GM21360 (cell line): Measurements from ENCODE around the gene ENO2.

Experiments used
- ATAC-seq: cut with Tn5 transposase; IDR thresholded peaks from one replicate; pipeline ENCODE4 v1.9.1; 2021; ENCODE audit warnings: mild to moderate bottlenecking, moderate library complexity; ENCODE audit not compliant: unreplicated experiment

Gene ENO2

GRCh38 chr12:6912164-6912935 lies 2.0 kb upstream of the ENO2 start:
- ATAC-seq: no peak

- no peak for ATAC-seq
These were observed 788 bp downstream of the ENO2 start for GRCh38 chr12:6914947-6915788.

- ATAC-seq: no peak
These were observed 1.5 kb downstream of the ENO2 start for GRCh38 chr12:6915789-6916285.

GRCh38 chr12:6916426-6917200 lies 2.2 kb downstream of the ENO2 start:
- no peak for ATAC-seq

GRCh38 chr12:6917491-6918231 lies 3.3 kb downstream of the ENO2 start:
- no peak for ATAC-seq

- no peak for ATAC-seq
These were observed 5.2 kb downstream of the ENO2 start for GRCh38 chr12:6919588-6919987.

GRCh38 chr12:6921539-6921938 lies 7.2 kb downstream of the ENO2 start:
- ATAC-seq: no peak

GRCh38 chr12:6921996-6922946 lies 7.9 kb downstream of the ENO2 start:
- no peak for ATAC-seq

- ATAC-seq: no peak
These were observed 8.8 kb downstream of the ENO2 start for GRCh38 chr12:6923003-6923732.

- ATAC-seq: no peak
These were observed 9.5 kb downstream of the ENO2 start for GRCh38 chr12:6923851-6924250.

- no peak for ATAC-seq
These were observed 10.8 kb downstream of the ENO2 start for GRCh38 chr12:6925239-6925539.

GRCh38 chr12:6925540-6926279 lies 11.3 kb downstream of the ENO2 start:
- no peak for ATAC-seq

- ATAC-seq: no peak
These were observed 13.1 kb downstream of the ENO2 start, which contains the start of gene ATN1 for GRCh38 chr12:6927379-6928021. Gene ATN1, plus strand, starts transcription at chr12:6927959. Its CDS starts 6,043 bp downstream, at chr12:6934002.

- no peak for ATAC-seq
These were observed 13.8 kb downstream of the ENO2 start for GRCh38 chr12:6928022-6928702.

GRCh38 chr12:6928703-6929407 lies 14.5 kb downstream of the ENO2 start:
- ATAC-seq: no peak
